ENCODE measurements around the gene NEK1. TPM values are rescaled to one million over a fixed set of nuclear protein-coding genes. Genes with fewer than 3 reads are reported as not detected.

NEK1 gene
- polyA plus RNA-seq, 1 of the 3 experiments (the other 2 are of a cell fraction), result 2.0 TPM

GRCh38 chr4:169351872-169352271 is 260.5 kb downstream of the NEK1 start:
- POLR2A ChIA-PET, result no interaction called here

More at GRCh38 chr4:169351872-169352271, 260.5 kb downstream of the NEK1 start:
- DNase-seq, result no peak
- H3F3A ChIP-seq (replicated peaks; ENCODE audit: insufficient read depth), result no peaks in the 10 kb centered on the region
- CTCF ChIA-PET, result no interaction called here
- H3K4me1 ChIP-seq (ENCODE audit: control insufficient read depth in 1 of 2, insufficient read depth in 2 of 2, low read depth in 1 of 2, low read length in 1 of 2), result no peaks in the 10 kb centered on the region; a peak in 1 of 4 replicates
- TF ChIP-seq, protein P1, sequence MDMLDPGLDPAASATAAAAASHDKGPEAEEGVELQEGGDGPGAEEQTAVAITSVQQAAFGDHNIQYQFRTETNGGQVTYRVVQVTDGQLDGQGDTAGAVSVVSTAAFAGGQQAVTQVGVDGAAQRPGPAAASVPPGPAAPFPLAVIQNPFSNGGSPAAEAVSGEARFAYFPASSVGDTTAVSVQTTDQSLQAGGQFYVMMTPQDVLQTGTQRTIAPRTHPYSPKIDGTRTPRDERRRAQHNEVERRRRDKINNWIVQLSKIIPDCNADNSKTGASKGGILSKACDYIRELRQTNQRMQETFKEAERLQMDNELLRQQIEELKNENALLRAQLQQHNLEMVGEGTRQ (IDR thresholded peaks at IDR 0.05; ENCODE audit: borderline replicate concordance, low read depth, low read length), result no peak
- TF ChIP-seq MEF2A (IDR thresholded peaks at IDR 0.05; ENCODE audit: borderline replicate concordance, low read depth) (no peak), CHD2 (IDR thresholded peaks at IDR 0.05; ENCODE audit: low read length, partially characterized antibody) (no peak), TCF12 (IDR thresholded peaks at IDR 0.05) (no peak), REST (IDR thresholded peaks at IDR 0.05; ENCODE audit: low read depth, low read length) (no peak), IRF3 (IDR thresholded peaks at IDR 0.05; ENCODE audit: low read depth, low read length) (no peak), FOXJ3 (CRISPR knock-in tag; IDR thresholded peaks at IDR 0.05) (no peak), GABPA (IDR thresholded peaks at IDR 0.05; ENCODE audit: low read depth) (no peak), USF1 (IDR thresholded peaks at IDR 0.05; ENCODE audit: borderline replicate concordance, low read depth) (no peak), NRF1 (IDR thresholded peaks at IDR 0.05; ENCODE audit: low read depth, low read length) (no peak), ZBTB33 (IDR thresholded peaks at IDR 0.05; ENCODE audit: borderline replicate concordance, low read depth) (no peak), SMC3 (IDR thresholded peaks at IDR 0.05; ENCODE audit: low read depth, low read length) (no peak), JUND (IDR thresholded peaks at IDR 0.05) (no peak), EZH2phosphoT487 (IDR thresholded peaks at IDR 0.05; ENCODE audit: borderline replicate concordance, low read depth) (no peak), TAF1 (IDR thresholded peaks at IDR 0.05; ENCODE audit: borderline replicate concordance, low read depth, low read length) (no peak), MAX (IDR thresholded peaks at IDR 0.05; ENCODE audit: low read depth) (no peak)
- TF ChIP-seq, protein P2, sequence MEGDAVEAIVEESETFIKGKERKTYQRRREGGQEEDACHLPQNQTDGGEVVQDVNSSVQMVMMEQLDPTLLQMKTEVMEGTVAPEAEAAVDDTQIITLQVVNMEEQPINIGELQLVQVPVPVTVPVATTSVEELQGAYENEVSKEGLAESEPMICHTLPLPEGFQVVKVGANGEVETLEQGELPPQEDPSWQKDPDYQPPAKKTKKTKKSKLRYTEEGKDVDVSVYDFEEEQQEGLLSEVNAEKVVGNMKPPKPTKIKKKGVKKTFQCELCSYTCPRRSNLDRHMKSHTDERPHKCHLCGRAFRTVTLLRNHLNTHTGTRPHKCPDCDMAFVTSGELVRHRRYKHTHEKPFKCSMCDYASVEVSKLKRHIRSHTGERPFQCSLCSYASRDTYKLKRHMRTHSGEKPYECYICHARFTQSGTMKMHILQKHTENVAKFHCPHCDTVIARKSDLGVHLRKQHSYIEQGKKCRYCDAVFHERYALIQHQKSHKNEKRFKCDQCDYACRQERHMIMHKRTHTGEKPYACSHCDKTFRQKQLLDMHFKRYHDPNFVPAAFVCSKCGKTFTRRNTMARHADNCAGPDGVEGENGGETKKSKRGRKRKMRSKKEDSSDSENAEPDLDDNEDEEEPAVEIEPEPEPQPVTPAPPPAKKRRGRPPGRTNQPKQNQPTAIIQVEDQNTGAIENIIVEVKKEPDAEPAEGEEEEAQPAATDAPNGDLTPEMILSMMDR (IDR thresholded peaks at IDR 0.05), result no peak
- no peak overlapping the region for H2AFZ ChIP-seq (ENCODE audit: low read depth)
- H3K9me3 ChIP-seq, result no peaks in the 10 kb centered on the region; the same call in 1 of the 2 replicates
- WGBS (ENCODE audit: low lambda C conversion rate), result 89% methylated on average over 7 of the region's 7 CpGs
- no peaks in the 10 kb centered on the region for H4K20me1 ChIP-seq (ENCODE audit: insufficient read depth)
- no peaks in the 10 kb centered on the region for H3K9me2 ChIP-seq
- no peaks in the 10 kb centered on the region for H3K79me2 ChIP-seq (ENCODE audit: insufficient read depth)
- no peak overlapping the region for H3K27ac ChIP-seq (ENCODE audit: low read depth in 2 of 2, low read length in 1 of 2)
- H3K9ac ChIP-seq, result no peak overlapping the region
- H3K36me3 ChIP-seq (replicated peaks in 1 of 2; ENCODE audit: control insufficient read depth in 1 of 2, insufficient read depth in 2 of 2, low read length in 1 of 2), result no peaks in the 10 kb centered on the region
- H3K27me3 ChIP-seq (ENCODE audit: insufficient read depth), result no peaks in the 10 kb centered on the region
- no peak overlapping the region for H3K4me3 ChIP-seq (ENCODE audit: low read depth in 2 of 2, low read length in 1 of 2)
- no peak overlapping the region for H3K4me2 ChIP-seq
